Liver (tissue), 9 donors: ENCODE data around the gene EFR3B. TPM values are rescaled to one million over a fixed set of nuclear protein-coding genes. Genes with fewer than 3 reads are reported as not detected.

ENCODE experiments used
- DNase-seq: peaks from one replicate; pipeline ENCODE4 v3.0.0-alpha.2; 2017; ENCODE audit warnings: low spot score
- H3K27ac ChIP-seq, 2 donors: one replicate each; pipeline ENCODE4 v1.7.0; 2013; ENCODE audit warnings: inconsistent platforms in 2 of 2, low read length in 2 of 2, control low read depth in 1 of 2, low read depth in 1 of 2, mild to moderate bottlenecking in 1 of 2
- H3K27me3 ChIP-seq, 4 donors: one replicate each; pipeline versions ENCODE4 v1.6.1 to v1.7.0; 2013; ENCODE audit warnings: low read length in 3 of 4, inconsistent platforms in 1 of 4, mild to moderate bottlenecking in 1 of 4, moderate library complexity in 1 of 4; ENCODE audit not compliant: control insufficient read depth in 4 of 4, insufficient read depth in 4 of 4
- H3K36me3 ChIP-seq, 4 donors: one replicate each; pipeline versions ENCODE4 v1.6.1 to v1.7.0; 2013; ENCODE audit warnings: low read length in 3 of 4, mild to moderate bottlenecking in 3 of 4, low read depth in 1 of 4, moderate library complexity in 1 of 4; ENCODE audit not compliant: control insufficient read depth in 4 of 4, insufficient read depth in 3 of 4
- H3K4me1 ChIP-seq, 4 donors: one replicate each; pipeline versions ENCODE4 v1.6.1 to v1.7.0; 2013; ENCODE audit warnings: low read length in 3 of 4, mild to moderate bottlenecking in 3 of 4, moderate library complexity in 1 of 4; ENCODE audit not compliant: control insufficient read depth in 4 of 4, insufficient read depth in 4 of 4
- H3K4me3 ChIP-seq, 3 donors: one replicate each; pipeline versions ENCODE4 v1.6.1 to v1.7.0; 2013; ENCODE audit warnings: low read length in 3 of 3, control low read depth in 1 of 3, low read depth in 1 of 3, mild to moderate bottlenecking in 1 of 3
- H3K9ac ChIP-seq, 2 donors: one replicate each; pipeline ENCODE4 v1.7.0; 2013; ENCODE audit warnings: low read length in 2 of 2, mild to moderate bottlenecking in 2 of 2, moderate library complexity in 2 of 2, control low read depth in 1 of 2, low read depth in 1 of 2
- H3K9me3 ChIP-seq, 4 donors: one replicate each; pipeline versions ENCODE4 v1.6.1 to v1.7.0; 2013; ENCODE audit warnings: low read length in 3 of 4; ENCODE audit not compliant: control insufficient read depth in 4 of 4
- EGR1 ChIP-seq, 2 donors: IDR thresholded peaks; 2 replicates each; pipeline ENCODE4 v1.6.1; 2016 to 2018; ENCODE audit warnings: antibody characterized with exemption in 2 of 2, low read depth in 2 of 2
- FOXA1 ChIP-seq: IDR thresholded peaks from 2 replicates; pipeline ENCODE4 v1.6.1; 2016; ENCODE audit warnings: antibody characterized with exemption
- FOXA2 ChIP-seq: IDR thresholded peaks from 2 replicates; pipeline ENCODE4 v1.6.1; 2016; ENCODE audit warnings: antibody characterized with exemption
- GABPA ChIP-seq, 2 donors: IDR thresholded peaks in 1 of 2; conservative IDR thresholded peaks in 1 of 2; 2 replicates each; pipeline ENCODE4 v1.6.1; 2016; ENCODE audit warnings: antibody characterized with exemption in 2 of 2, mild to moderate bottlenecking in 1 of 2, moderate library complexity in 1 of 2
- HNF4A ChIP-seq, 2 donors: conservative IDR thresholded peaks; 2 replicates each; pipeline ENCODE4 v1.6.1; 2016; ENCODE audit warnings: antibody characterized with exemption in 2 of 2, mild to moderate bottlenecking in 2 of 2
- HNF4G ChIP-seq: IDR thresholded peaks from 2 replicates; pipeline ENCODE4 v1.6.1; 2016; ENCODE audit warnings: antibody characterized with exemption
- JUND ChIP-seq, 2 donors: IDR thresholded peaks; 2 replicates each; pipeline ENCODE4 v1.6.1; 2016; ENCODE audit warnings: antibody characterized with exemption in 2 of 2
- MAX ChIP-seq: IDR thresholded peaks from 2 replicates; pipeline ENCODE4 v1.6.1; 2016; ENCODE audit warnings: antibody characterized with exemption
- NR2F2 ChIP-seq: IDR thresholded peaks from 2 replicates; pipeline ENCODE4 v1.6.1; 2016; ENCODE audit warnings: antibody characterized with exemption
- RAD21 ChIP-seq, 2 donors: IDR thresholded peaks; 2 replicates each; pipeline ENCODE4 v1.6.1; 2016; ENCODE audit warnings: antibody characterized with exemption in 2 of 2, mild to moderate bottlenecking in 2 of 2
- REST ChIP-seq: IDR thresholded peaks from 2 replicates; pipeline ENCODE4 v1.6.1; 2016; ENCODE audit warnings: antibody characterized with exemption, mild to moderate bottlenecking
- RXRA ChIP-seq, 2 donors: IDR thresholded peaks; 2 replicates each; pipeline ENCODE4 v1.6.1; 2017 to 2018; ENCODE audit warnings: antibody characterized with exemption in 2 of 2, mild to moderate bottlenecking in 1 of 2
- SP1 ChIP-seq: IDR thresholded peaks from 2 replicates; pipeline ENCODE4 v1.6.1; 2018; ENCODE audit warnings: antibody characterized with exemption, mild to moderate bottlenecking
- TAF1 ChIP-seq: conservative IDR thresholded peaks from 2 replicates; pipeline ENCODE4 v1.6.1; 2016; ENCODE audit warnings: antibody characterized with exemption, mild to moderate bottlenecking
- YY1 ChIP-seq: IDR thresholded peaks from 2 replicates; pipeline ENCODE4 v1.6.1; 2016; ENCODE audit warnings: antibody characterized with exemption, mild to moderate bottlenecking
- WGBS: extraction: QIAGEN DNeasy Blood & Tissue Kit; methylation state at CpG from one replicate; pipeline ENCODE4 v1.1.7; 2013; 5-methylcytosine and 5-hydroxymethylcytosine counted together
- polyA plus RNA-seq, 2 donors: library from polyadenylated mRNA; stranded (reverse) in 1 of 2; unstranded in 1 of 2; fragments of 200-250 nt in 1 of 2; fragments of >200 nt in 1 of 2; fragmentation: Nextera tagmentation in 1 of 2; extraction: Ambion mirVana in 1 of 2; gene quantifications; one replicate each; pipeline versions ENCODE4 v1.2.1 to v1.2.3, GENCODE V29; 2013 to 2015
- total RNA-seq, 2 donors: library from RNA; depleted of rRNA; stranded (reverse); fragments of >200 nt; gene quantifications; one replicate each; pipeline ENCODE4 v1.2.3, GENCODE V29; 2014
- TF ChIP-seq, protein P1 (sequence below): IDR thresholded peaks from 2 replicates; pipeline ENCODE4 v1.6.1; 2016; ENCODE audit warnings: antibody characterized with exemption
- TF ChIP-seq, protein P2 (sequence below): IDR thresholded peaks from 2 replicates; pipeline ENCODE4 v1.6.1; 2016; ENCODE audit warnings: antibody characterized with exemption
- donor health status: healthy.
- donor health status: healthy.
- donor health status: healthy.
- donor health status: healthy.
- donor health status: healthy.

EFR3B gene
- total and polyA plus RNA-seq, 4 donors = 0.05 to 0.33 (median 0.23) TPM

DNA sequence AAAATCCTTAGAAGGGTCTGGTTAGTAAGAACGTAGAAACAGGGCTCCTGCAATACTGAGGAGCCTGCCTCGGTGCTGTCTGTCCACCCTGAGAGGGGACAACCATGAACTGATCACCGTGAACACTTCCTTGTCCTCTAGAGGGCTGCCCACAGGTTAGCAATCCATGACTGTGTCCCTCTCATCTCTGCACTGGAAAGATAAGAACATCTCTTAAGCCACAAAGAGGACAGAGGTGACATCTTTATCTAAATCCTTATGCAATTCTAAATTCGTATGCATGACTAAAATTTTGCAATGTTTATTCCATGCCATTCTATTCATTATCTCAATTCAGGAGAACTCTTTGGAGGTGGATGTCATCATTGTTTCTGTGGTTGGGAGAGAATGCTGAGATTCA lies 12.8 kb downstream of the EFR3B start (continued):
- TF ChIP-seq REST = no peak
- no peak for TF ChIP-seq HNF4A (conservative IDR thresholded peaks at IDR 0.05)
- no peak for TF ChIP-seq SP1

DNA sequence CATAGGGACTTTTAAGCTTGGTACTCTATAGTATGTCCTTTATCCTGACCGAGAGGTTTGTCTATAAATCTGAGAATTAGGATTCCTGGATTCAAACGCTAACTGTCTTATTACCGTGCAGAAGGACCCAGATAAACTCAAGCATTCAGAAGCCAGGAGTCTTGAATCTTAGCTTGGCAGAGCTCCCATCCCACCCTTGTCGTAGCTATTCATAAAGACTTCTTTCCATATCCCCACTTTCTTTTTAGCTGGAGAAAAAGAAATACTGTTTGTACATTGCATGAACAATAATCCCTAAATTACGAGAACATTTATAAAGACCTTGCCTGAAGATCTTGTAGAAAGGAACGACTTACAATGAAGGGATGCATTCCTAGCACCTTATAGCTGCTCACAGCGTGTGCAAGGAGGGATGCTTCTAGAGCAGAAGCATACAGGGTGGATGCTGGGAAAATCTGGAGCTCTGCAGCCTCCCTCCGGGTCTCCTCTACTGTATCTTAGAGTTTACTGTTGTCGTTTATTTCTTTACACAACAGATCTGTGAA lies 13.6 kb downstream of the EFR3B start:
- H3K27me3 ChIP-seq = peaks cover 0 to 3% (median 0%) of the 10 kb centered on the region in 4 donors
- DNase-seq = no peak
- no peaks in the 10 kb centered on the region for H3K9me3 ChIP-seq
- no peak for TF ChIP-seq MAX
- TF ChIP-seq, protein P1, sequence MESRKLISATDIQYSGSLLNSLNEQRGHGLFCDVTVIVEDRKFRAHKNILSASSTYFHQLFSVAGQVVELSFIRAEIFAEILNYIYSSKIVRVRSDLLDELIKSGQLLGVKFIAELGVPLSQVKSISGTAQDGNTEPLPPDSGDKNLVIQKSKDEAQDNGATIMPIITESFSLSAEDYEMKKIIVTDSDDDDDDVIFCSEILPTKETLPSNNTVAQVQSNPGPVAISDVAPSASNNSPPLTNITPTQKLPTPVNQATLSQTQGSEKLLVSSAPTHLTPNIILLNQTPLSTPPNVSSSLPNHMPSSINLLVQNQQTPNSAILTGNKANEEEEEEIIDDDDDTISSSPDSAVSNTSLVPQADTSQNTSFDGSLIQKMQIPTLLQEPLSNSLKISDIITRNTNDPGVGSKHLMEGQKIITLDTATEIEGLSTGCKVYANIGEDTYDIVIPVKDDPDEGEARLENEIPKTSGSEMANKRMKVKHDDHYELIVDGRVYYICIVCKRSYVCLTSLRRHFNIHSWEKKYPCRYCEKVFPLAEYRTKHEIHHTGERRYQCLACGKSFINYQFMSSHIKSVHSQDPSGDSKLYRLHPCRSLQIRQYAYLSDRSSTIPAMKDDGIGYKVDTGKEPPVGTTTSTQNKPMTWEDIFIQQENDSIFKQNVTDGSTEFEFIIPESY = no peak
- no peak for TF ChIP-seq FOXA1
- TF ChIP-seq JUND (IDR thresholded peaks at IDR 0.05) = no peak
- no peak for TF ChIP-seq SP1
- no peak for TF ChIP-seq RXRA (IDR thresholded peaks at IDR 0.05)
- TF ChIP-seq, protein P2, sequence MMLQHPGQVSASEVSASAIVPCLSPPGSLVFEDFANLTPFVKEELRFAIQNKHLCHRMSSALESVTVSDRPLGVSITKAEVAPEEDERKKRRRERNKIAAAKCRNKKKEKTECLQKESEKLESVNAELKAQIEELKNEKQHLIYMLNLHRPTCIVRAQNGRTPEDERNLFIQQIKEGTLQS = no peak
- TF ChIP-seq YY1 = no peak
- TF ChIP-seq NR2F2 = no peak
- TF ChIP-seq GABPA (IDR thresholded peaks at IDR 0.05 in 1 of 2, conservative IDR thresholded peaks at IDR 0.05 in 1 of 2) = no peak
- H3K36me3 ChIP-seq = no peaks in the 10 kb centered on the region
- H3K4me3 ChIP-seq = no peak overlapping the region
- H3K4me1 ChIP-seq = peaks cover 0 to 1% (median 0%) of the 10 kb centered on the region in 4 donors
- no peak overlapping the region for H3K27ac ChIP-seq
- WGBS = 88% methylated on average over 9 of the region's 9 CpGs
- no peak overlapping the region for H3K9ac ChIP-seq

DNA sequence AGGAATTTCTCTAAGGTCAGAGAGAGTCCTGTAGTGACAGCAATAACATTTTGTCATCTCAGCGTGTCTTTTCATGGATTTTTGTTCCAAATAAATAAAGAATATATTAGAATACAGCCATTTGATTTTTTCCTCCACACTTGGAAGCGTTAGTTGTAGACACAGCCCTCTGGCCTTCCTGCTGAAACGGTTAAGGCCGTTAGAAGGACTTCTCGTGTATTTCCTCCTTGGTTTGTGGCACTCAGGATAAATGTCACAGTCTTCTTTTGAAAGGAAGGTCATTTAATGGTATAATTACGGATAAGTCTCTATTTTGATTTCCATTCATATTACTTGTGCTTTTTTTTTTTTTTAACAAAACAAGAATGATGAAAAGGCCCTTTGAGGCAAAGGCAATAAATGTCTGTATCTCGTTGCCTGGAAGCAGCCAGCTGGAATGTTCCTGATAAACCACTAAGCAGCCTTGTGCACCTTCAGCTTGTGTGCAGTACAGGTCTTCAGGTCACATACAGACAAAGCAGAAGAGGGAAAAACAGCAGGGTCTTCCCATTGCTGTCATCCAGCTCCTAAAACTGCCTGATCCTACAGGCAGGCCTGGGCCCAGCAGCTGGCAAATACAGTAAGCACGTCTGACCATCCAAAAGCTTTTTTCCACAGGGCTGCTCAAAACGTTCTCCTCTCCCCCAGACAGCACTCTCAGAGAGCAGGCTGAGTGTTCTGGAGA lies 14.4 kb downstream of the EFR3B start:
- WGBS = 71% methylated on average over 9 of the region's 9 CpGs
- no peak overlapping the region for H3K27ac ChIP-seq
- no peak overlapping the region for H3K9ac ChIP-seq
- no peak for DNase-seq
- TF ChIP-seq, protein P2 = no peak
- no peak for TF ChIP-seq HNF4G
- no peak for TF ChIP-seq GABPA (IDR thresholded peaks at IDR 0.05 in 1 of 2, conservative IDR thresholded peaks at IDR 0.05 in 1 of 2)
- TF ChIP-seq RAD21 (IDR thresholded peaks at IDR 0.05) = no peak
- TF ChIP-seq EGR1 (IDR thresholded peaks at IDR 0.05; ENCODE audit: low read depth in 2 of 2) = no peak
- no peak for TF ChIP-seq FOXA2
- TF ChIP-seq YY1 = no peak
- no peak for TF ChIP-seq TAF1
- TF ChIP-seq MAX = no peak
- no peak for TF ChIP-seq RXRA (IDR thresholded peaks at IDR 0.05)
- no peak for TF ChIP-seq JUND (IDR thresholded peaks at IDR 0.05)
- peaks cover 0 to 3% (median 0%) of the 10 kb centered on the region in 4 donors for H3K27me3 ChIP-seq
- H3K4me1 ChIP-seq = peaks cover 0 to 1% (median 0%) of the 10 kb centered on the region in 4 donors
- H3K4me3 ChIP-seq = no peak overlapping the region
- H3K36me3 ChIP-seq = no peaks in the 10 kb centered on the region
- no peaks in the 10 kb centered on the region for H3K9me3 ChIP-seq
